HepG2 (cell line): ENCODE data around the gene PKD1L1. TPM values are rescaled to one million over a fixed set of nuclear protein-coding genes. Genes with fewer than 3 reads are reported as not detected.
A peak's percentile ranks its signal among the peaks of the same experiment; 100 is the strongest.
"Not testable (repeated sequence)": the region's sequence is repeated elsewhere in the genome, so short reads cannot be mapped to it uniquely, and the experiment has no call there.

Experiments used
- ATAC-seq: fragments of 200-7000 bp; cut with Tn5 transposase; 3 replicates; pipeline ENCODE4 v1.9.1; 2020; ENCODE audit warnings: mild to moderate bottlenecking, moderate library complexity
- BruUV-seq: library from RNA; stranded (reverse); fragments of 400-500 nt; replicated peaks from 2 replicates; lab custom pipeline; 2021; lab: Mats Ljungman, UMichigan
- CTCF ChIA-PET: fragments of 300-600 bp; formaldehyde crosslinking; extraction: SDS; loops from one replicate; lab custom pipeline; 2021; ENCODE audit warnings: low total read pairs, inconsistent platforms, low intra/inter-chr PET ratio; lab: Yijun Ruan, JAX
- POLR2A ChIA-PET: fragments of 350-600 bp; sonication (Branson Sonifier 250); formaldehyde crosslinking; loops from one replicate; lab custom pipeline; 2020; ENCODE audit warnings: antibody characterized with exemption, inconsistent platforms; lab: Yijun Ruan, JAX
- DNase-seq: peaks from one replicate; pipeline ENCODE4 v3.0.0-alpha.2; 2015; ENCODE audit warnings: low spot score
- FAIRE-seq: peaks from 3 replicates; lab custom pipeline; 2011; peaks lifted over from hg19 to GRCh38; lab: Jason Lieb, UNC
- H2AFZ ChIP-seq: one replicate; pipeline ENCODE4 v1.6.1; 2011; ENCODE audit warnings: low read length, inconsistent platforms
- H3K27ac ChIP-seq: fragments of 300-600 bp; 3 replicates; pipeline ENCODE4 v1.8.0; 2011; ENCODE audit warnings: mixed run types, mild to moderate bottlenecking, mixed read lengths, low read length, inconsistent platforms; ENCODE audit not compliant: insufficient read depth; ENCODE audit errors: extremely low read length
- H3K27me3 ChIP-seq, 2 experiments: fragments of 200-600 bp in 1 of 2; 2 replicates in 1 of 2; 3 replicates in 1 of 2; pipeline versions ENCODE4 v1.6.0 to v1.8.0; 2011; ENCODE audit warnings: low read length in 2 of 2, mild to moderate bottlenecking in 2 of 2, moderate library complexity in 2 of 2, inconsistent platforms in 1 of 2; ENCODE audit not compliant: insufficient read depth in 2 of 2, control insufficient read depth in 1 of 2
- H3K36me3 ChIP-seq, 2 experiments: fragments of 200-600 bp in 1 of 2; replicated peaks in 1 of 2; 2 replicates in 1 of 2; 3 replicates in 1 of 2; pipeline versions ENCODE4 v1.5.1 to v1.8.0; 2011; ENCODE audit warnings: low read length in 2 of 2, inconsistent platforms in 1 of 2; ENCODE audit not compliant: insufficient read depth in 2 of 2, control insufficient read depth in 1 of 2
- H3K4me1 ChIP-seq: 2 replicates; pipeline ENCODE4 v1.5.1; 2012; ENCODE audit warnings: low read length, inconsistent platforms; ENCODE audit not compliant: insufficient read depth
- H3K4me2 ChIP-seq: 2 replicates; pipeline ENCODE4 v1.6.0; 2011; ENCODE audit warnings: low read depth, low read length, inconsistent platforms
- H3K4me3 ChIP-seq, 3 experiments: fragments of 200-600 bp in 1 of 3; sonication (generic), shearing (Covaris generic) in 1 of 3; replicated peaks in 1 of 3; 2 replicates each; pipeline ENCODE4 v1.5.1; 2011 to 2016; ENCODE audit warnings: low read length in 3 of 3, inconsistent platforms in 2 of 3, low read depth in 2 of 3, mild to moderate bottlenecking in 2 of 3, control low read depth in 1 of 3, mixed read lengths in 1 of 3; ENCODE audit not compliant: insufficient read depth in 1 of 3
- H3K79me2 ChIP-seq: one replicate; pipeline ENCODE4 v1.6.1; 2011; ENCODE audit warnings: low read length, inconsistent platforms; ENCODE audit not compliant: insufficient read depth
- H3K9ac ChIP-seq: 2 replicates; pipeline ENCODE4 v1.6.0; 2011; ENCODE audit warnings: mild to moderate bottlenecking, low read depth, low read length, inconsistent platforms; ENCODE audit not compliant: insufficient read depth
- H3K9me3 ChIP-seq: 2 replicates; pipeline ENCODE4 v1.5.1; 2012; ENCODE audit warnings: mild to moderate bottlenecking, low read length
- H4K20me1 ChIP-seq: 2 replicates; pipeline ENCODE4 v1.6.0; 2011; ENCODE audit warnings: inconsistent platforms, mild to moderate bottlenecking, low read length, moderate library complexity; ENCODE audit not compliant: insufficient read depth
- NFYB ChIP-seq: sonication (generic); formaldehyde crosslinking; IDR thresholded peaks from 2 replicates; pipeline ENCODE4 v1.4.0; 2020; ENCODE audit warnings: missing genetic modification reagents
- NFYC ChIP-seq: IDR thresholded peaks from 2 replicates; pipeline ENCODE4 v1.6.1; 2016; ENCODE audit warnings: missing genetic modification reagents, missing compliant biosample characterization
- TBX2 ChIP-seq: sonication (generic); formaldehyde crosslinking; IDR thresholded peaks from 2 replicates; pipeline ENCODE4 v1.5.0; 2020; ENCODE audit warnings: missing genetic modification reagents, mild to moderate bottlenecking, borderline replicate concordance
- TGIF2 ChIP-seq: IDR thresholded peaks from 2 replicates; pipeline ENCODE4 v1.6.1; 2016; ENCODE audit warnings: control low read depth, missing compliant biosample characterization
- ZNF296 ChIP-seq: sonication (generic); formaldehyde crosslinking; conservative IDR thresholded peaks from 2 replicates; pipeline ENCODE4 v1.5.0; 2020; ENCODE audit warnings: mild to moderate bottlenecking, missing genetic modification reagents
- ZNF850 ChIP-seq: sonication (generic); formaldehyde crosslinking; conservative IDR thresholded peaks from 2 replicates; pipeline ENCODE4 v1.9.0; 2021; ENCODE audit warnings: mild to moderate bottlenecking, missing genetic modification reagents
- WGBS: methylation state at CpG from one replicate; pipeline ENCODE4 v1.1.6; 2017; ENCODE audit warnings: low lambda C conversion rate; 5-methylcytosine and 5-hydroxymethylcytosine counted together
- in situ Hi-C: cut with HindIII; loops from 2 replicates; pipeline ENCODE4 v1.10.0; 2017; ENCODE audit warnings: low pct_unique_long_range_greater_than_20kb; ENCODE audit not compliant: extremely low pct_ligation_motif_present
- intact Hi-C: fragments of 100-400 bp; cut with micrococcal nuclease; formaldehyde crosslinking; loops from one replicate; pipeline ENCODE4 v1.10.0; 2022; ENCODE audit not compliant: unreplicated experiment
- polyA plus RNA-seq, 8 experiments: library from polyadenylated mRNA; depleted of rRNA in 3 of 8; stranded (reverse) in 7 of 8; unstranded in 1 of 8; fragments of >200 nt; fragmentation: Illumina TruSeq in 4 of 8; extraction: Trizol in 4 of 8; gene quantifications; 2 replicates each; pipeline versions ENCODE4 v1.2.1 to v1.2.3, GENCODE V29; 2011 to 2016; ENCODE audit warnings: low read depth in 4 of 8, missing spikeins in 1 of 8, mixed read lengths in 1 of 8; ENCODE audit not compliant: insufficient read depth in 1 of 8
- total RNA-seq, 5 experiments: library from RNA; depleted of rRNA; stranded (reverse); fragments of >200 nt; fragmentation: Illumina TruSeq; extraction: Trizol; gene quantifications; 2 replicates each; pipeline ENCODE4 v1.2.3, GENCODE V29; 2016; ENCODE audit warnings: low read depth in 1 of 5
- TF ChIP-seq, protein P1 (sequence below): sonication (generic); formaldehyde crosslinking; IDR thresholded peaks from 2 replicates; pipeline ENCODE4 v1.5.0; 2020; ENCODE audit warnings: mild to moderate bottlenecking, missing genetic modification reagents, borderline replicate concordance

PKD1L1 gene
- total and polyA plus RNA-seq, 2 of the 13 experiments (the other 11 are each of a cell fraction or from before 2014, with no cell fraction given) = 0.01 TPM; not detected in 1

GRCh38 chr7:47751724-47752123 is 196.5 kb downstream of the PKD1L1 start:
- H3K4me2 ChIP-seq, H3K9ac ChIP-seq, H3K27ac ChIP-seq, H3K79me2 ChIP-seq, FAIRE-seq, CTCF ChIA-PET, H4K20me1 ChIP-seq, ATAC-seq, H3K27me3 ChIP-seq, H3K4me3 ChIP-seq, H3K36me3 ChIP-seq, BruUV-seq, H2AFZ ChIP-seq, intact Hi-C loops, in situ Hi-C loops, DNase-seq, H3K9me3 ChIP-seq: not testable (repeated sequence)
- POLR2A ChIA-PET = interaction anchor here (1.4 kb wide), 1 partner anchor 32 kb away, joined by 3 read pairs; no protein-coding TSS in a partner anchor
- 75% methylated on average over 5 of the region's 5 CpGs for WGBS
- TF ChIP-seq NFYB (CRISPR knock-in tag) (peak; percentile 67), NFYC (peak; percentile 48; the same call in 1 of the 2 replicates)
- H3K4me1 ChIP-seq = peaks cover 10% of the 10 kb centered on the region

- Histone ChIP-seq H3K27ac (no peak overlapping the region), H3K4me1 (peaks cover 10% of the 10 kb centered on the region), H3K9ac (no peak overlapping the region), H4K20me1 (no peaks in the 10 kb centered on the region), H3K36me3 (no peaks in the 10 kb centered on the region), H3K9me3 (no peaks in the 10 kb centered on the region), H3K4me2 (no peak overlapping the region), H2AFZ (no peak overlapping the region), H3K79me2 (no peaks in the 10 kb centered on the region), H3K4me3 (no peak overlapping the region), H3K27me3 (no peaks in the 10 kb centered on the region)
- FAIRE-seq (no peak), ATAC-seq (no peak), DNase-seq (no peak)
- WGBS = 77% methylated on average over 5 of the region's 5 CpGs
- intact Hi-C loops = no loop called here
- in situ Hi-C loops = no loop called here
- TF ChIP-seq, protein P1, sequence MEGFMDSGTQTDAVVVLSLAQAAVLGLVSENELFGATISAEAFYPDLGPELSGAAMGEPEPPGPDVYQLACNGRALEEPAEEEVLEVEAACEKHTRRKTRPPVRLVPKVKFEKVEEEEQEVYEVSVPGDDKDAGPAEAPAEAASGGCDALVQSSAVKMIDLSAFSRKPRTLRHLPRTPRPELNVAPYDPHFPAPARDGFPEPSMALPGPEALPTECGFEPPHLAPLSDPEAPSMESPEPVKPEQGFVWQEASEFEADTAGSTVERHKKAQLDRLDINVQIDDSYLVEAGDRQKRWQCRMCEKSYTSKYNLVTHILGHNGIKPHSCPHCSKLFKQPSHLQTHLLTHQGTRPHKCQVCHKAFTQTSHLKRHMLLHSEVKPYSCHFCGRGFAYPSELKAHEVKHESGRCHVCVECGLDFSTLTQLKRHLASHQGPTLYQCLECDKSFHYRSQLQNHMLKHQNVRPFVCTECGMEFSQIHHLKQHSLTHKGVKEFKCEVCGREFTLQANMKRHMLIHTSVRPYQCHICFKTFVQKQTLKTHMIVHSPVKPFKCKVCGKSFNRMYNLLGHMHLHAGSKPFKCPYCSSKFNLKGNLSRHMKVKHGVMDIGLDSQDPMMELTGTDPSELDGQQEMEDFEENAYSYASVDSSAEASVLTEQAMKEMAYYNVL (CRISPR knock-in tag) = no peak
- TF ChIP-seq ZNF850 (CRISPR knock-in tag) = no peak
- TF ChIP-seq ZNF296 (CRISPR knock-in tag) = no peak
- no peak for TF ChIP-seq TGIF2 (CRISPR knock-in tag)
- TF ChIP-seq TBX2 (CRISPR knock-in tag) = no peak
- CTCF ChIA-PET = no interaction called here
- BruUV-seq = no TSS peak
- POLR2A ChIA-PET = interaction anchor here (1.4 kb wide), 1 partner anchor 33 kb away, joined by 3 read pairs; no protein-coding TSS in a partner anchor
Measured at GRCh38 chr7:47751043-47751442, 197.2 kb downstream of the PKD1L1 start.
